Activated gamma-delta T cell treated with Interleukin-2 at 50 U/mL for 16 hours (primary cell): ENCODE results near the gene PCID2.

Source experiments
- DNase-seq: peaks from one replicate; pipeline ENCODE4 v3.0.0-alpha.2; 2020

Gene PCID2

DNA sequence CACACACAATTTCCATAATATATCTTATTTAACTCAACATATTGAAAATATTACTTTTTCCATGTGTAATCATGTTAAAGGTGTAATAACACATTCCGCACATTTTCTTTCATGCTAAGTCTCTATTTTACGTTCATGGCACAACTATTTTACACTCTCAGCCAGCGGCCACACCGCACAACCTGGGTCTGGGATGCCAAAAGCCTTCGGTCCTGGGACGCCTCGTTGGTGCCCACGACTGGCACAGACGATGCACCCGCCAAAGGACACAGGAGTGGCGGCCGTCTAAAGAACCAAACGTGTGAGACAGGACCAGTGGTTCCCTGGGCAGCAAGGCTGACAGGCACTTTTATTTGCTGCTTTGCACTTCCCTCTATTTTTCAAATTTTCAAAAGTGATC lies 60.1 kb downstream of the PCID2 start:
- no peak for DNase-seq

DNA sequence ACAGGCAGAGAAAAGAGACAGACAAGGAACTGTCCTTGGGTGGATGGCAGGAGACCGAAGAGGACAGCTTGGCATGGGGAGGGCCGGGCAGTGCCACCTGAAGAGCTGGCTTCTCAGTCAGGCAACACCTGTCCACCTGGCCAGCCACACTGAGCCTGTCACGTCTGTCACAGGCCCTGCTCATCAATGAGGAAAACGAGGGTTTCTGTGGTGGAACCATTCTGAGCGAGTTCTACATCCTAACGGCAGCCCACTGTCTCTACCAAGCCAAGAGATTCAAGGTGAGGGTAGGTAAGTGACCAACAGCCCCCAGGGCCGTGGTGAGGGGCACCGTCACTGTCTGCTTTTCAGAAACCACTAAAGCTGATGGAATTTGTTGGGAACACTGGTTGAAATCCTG lies 61.3 kb downstream of the PCID2 start:
- no peak for DNase-seq

DNA sequence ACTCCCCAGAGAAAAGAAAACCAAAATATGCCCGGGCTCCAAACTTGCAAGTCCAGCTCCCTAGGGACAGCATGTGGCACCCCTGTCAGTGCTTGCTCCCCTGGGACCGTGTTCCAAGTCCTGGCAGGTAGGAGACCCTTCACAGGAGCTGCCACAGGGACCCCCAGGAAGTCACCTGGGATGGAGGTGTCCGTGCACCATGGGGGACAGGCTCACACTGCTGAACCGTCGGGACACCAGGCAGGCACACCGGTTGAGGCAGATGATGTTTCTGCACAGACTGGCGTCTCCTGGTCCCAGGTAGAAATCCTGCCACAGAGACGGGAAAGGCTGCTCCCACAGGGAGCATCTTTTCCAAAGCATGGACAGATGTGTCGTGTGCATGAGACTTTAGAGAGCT lies 61.7 kb downstream of the PCID2 start:
- no peak for DNase-seq

DNA sequence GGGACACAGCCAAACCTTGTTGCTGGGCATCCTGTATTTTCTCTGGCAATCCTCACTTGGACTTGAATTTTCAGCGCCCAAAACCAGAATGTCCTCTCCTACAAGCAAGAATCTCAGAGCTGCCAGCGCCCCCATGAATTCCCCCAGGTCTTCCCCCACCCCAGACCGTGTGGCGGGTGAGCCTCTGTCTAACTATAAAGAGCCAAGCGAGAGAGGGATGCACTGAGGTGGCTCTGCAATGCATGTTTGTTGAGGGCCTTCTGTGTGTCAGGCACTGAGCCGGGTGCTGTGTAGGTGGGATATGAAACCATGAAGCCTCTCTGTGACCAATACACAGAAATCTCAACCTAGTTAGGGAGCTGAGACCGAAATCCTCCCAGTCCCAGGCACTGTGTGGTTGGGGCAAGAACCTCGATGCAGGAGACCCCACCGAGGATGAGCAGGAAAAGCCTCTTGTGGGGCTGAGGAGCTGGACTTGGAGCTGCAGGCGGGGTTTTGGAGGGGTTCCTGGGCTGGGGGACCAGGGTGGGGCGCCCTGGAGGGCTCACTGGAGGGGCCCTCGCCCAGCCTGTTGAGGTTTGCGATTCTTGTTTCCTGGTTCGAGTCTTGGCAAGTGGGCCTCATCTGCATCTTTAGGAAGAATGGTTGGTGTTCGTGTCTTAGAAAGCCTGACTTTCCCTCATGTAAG lies 62.4 kb downstream of the PCID2 start:
- DNase-seq, result no peak

DNA sequence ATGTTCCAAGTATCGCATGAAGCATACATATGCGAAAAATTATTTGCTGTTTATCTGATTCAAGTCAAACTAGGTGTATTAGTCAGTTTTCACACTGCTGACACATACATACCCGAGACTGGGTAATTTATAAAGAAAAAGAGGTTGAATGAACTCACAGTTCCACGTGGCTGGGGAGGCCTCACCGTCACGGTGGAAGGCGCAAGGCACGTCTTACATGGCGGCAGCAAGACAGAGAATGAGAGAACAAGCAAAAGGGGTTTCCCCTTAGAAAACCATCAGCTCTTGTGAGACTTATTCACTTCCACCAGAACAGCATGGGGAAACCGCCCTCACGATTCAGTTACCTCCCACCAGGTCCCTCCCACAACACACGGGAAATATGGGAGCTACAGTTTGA lies 63.0 kb downstream of the PCID2 start:
- DNase-seq, result no peak

DNA sequence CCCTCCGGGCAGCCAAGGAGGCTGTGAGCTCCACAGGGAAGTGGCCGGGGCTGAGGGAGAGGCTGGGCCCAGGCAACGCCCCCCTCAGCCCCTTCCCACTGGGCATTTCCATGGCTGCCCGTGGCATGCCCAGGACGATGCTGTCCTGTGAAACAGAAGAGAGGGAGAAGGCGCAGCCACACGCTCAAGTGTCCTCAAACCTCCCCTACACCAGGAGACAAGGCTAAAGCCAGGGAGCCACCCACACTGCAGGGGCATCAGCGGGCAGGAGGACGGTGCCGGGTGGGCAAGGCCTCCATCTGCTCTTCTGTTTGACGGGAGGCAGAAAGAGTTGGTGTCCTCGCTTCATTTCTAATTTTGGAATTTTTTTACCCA lies 64.2 kb downstream of the PCID2 start:
- DNase-seq, result no peak

DNA sequence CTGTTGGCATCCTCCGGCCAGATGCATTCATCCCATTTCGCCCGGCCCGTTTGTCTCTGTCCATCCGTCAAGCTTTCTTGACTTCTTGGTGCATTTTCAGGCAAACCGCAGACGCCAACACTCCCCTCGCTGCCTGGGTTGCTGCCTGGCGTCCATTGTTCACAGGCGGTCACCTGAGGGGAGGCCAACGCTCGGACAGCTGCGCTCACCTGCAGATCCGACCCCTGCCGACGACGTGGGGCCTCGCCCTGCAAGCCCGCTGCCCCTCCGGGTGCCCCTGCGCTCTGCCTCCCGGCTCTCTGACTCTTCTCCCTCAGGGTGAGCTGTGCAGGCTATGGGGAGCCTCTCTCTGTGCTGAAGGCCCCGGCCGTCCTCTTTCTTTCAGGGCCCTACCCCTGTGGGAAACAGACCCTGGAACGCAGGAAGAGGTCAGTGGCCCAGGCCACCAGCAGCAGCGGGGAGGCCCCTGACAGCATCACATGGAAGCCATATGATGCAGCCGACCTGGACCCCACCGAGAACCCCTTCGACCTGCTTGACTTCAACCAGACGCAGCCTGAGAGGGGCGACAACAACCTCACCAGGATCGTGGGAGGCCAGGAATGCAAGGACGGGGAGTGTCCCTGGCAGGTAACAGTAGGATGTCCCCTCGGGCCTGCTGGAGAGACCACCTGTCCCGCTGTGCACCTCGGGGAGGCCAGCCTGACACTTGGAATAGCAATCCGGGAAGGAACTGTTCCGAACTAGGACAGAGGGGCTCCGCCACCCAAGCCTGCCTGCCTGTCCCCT lies 64.8 kb downstream of the PCID2 start:
- no peak for DNase-seq

DNA sequence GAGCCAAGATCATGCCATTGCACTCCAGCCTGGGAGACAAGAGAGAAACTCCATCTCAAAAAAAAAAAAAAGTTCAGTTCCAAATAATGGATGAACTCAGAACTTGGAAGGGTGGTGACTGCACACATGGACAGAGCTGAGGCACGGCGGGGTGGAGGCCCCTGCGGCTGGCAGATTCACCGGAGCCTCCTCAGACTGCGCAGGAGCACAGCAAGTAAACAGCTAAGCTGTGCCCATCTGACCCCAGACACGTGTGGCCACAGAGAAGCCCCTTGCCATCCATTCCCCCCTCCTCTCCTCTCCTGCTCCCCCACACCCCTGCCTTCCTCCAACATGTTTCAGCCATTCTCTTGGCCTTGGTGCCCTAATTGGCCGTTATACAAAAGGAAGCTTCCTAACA lies 65.6 kb downstream of the PCID2 start:
- DNase-seq, result no peak

DNA sequence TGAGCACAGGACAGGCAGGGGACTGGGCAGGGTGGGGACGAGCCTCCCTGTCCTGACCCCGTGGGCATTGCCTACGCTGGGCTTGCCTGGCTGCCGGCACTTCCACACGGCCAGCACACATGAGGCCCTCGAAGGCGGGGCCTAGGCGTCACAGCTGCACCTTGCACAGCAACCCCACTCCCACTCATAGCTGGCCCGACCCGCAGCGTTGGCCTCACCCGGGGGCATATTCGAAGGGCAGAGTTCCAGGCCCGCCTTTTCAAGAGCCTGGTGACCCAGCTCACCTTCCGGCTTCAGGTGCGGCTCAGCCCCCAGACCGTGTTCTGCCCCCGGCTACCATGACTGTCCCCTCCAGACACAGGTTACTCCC lies 66.9 kb downstream of the PCID2 start:
- no peak for DNase-seq

DNA sequence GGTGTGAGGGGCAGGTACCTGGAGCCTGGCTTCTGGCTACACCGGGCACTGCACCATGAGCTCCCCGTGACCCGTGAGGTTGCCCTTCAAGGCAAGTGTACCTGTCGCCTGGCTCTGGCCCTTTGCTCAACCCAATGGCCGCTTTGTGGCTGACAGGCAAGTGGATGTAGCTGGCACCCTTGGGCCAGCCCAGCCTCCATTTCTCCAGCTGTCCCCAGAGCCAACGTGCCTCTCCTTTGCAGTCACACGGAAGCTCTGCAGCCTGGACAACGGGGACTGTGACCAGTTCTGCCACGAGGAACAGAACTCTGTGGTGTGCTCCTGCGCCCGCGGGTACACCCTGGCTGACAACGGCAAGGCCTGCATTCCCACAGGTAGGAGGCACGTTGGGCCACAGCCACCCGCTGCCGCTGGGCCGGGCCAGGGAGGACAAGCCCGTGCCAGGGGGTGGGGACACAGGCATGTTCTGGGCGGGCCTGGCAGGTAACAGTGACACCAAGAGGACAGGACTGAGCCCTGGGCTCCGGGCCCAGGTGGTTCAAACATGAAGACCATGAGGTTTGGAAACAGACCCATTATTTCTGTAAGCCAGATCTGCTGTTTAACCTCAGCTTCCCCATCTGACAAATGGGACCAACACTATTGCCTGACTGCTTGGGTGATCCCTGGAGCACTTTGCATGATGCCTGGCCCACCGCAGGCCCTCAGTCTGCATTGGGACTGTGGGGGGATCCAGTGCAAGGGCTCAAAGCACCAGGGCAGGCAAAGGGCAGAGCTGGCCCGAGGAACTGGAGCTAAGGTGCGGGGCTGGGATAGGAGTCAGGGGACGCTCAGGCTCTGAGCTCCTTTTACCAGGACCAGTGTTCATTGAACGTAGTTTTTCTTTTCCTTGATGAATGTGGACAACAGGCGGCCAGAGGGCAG lies 67.5 kb downstream of the PCID2 start:
- DNase-seq, result no peak

DNA sequence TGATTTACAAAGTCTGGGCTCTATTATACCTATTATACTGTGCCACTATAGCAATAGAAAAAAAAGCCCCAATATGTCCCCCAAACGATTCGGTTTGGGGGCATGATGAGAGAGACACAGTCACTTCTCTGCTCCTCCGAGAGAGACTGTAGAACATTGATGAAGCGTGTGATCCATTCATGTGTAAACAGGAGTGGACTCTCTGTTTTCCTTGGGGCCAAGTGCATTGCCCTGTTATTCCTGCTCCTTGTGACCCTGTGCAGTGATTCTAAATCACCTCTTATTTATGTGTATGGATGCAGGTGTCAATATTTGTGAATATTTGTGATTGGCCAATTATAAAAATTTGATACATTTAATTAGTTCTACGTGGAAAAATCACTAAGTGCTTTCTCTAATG lies 68.9 kb downstream of the PCID2 start:
- no peak for DNase-seq

DNA sequence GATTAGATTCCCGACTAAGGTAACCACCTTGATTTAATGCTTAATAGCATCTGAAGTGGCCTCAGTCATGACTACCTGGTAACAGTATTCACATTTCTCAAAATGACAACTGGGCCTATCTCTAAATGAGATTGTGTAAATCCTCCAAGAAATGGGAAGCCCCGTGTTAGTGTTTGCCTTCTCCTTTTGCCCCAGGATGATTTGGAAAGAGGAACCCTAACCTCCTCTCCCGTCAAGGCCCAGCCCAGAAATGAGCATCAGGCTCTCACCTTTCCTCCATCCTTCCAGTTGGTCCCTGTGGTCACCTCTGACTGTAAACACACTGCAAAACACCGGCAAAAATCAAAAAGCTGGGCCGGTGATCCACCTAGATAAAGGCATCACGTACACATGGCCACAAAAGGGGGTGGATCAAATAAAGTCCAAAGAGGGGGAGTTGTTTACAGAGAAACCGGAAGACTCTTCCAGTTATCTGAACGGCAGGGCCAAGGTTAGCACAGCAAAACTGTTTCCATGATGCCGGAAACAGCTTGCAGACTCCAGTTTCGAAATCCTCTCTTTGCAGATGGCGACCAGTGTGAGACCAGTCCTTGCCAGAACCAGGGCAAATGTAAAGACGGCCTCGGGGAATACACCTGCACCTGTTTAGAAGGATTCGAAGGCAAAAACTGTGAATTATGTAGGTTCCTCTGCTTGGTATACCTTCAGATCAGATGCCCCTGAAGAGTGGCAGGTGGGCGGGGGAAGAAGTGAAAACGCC lies 69.5 kb downstream of the PCID2 start:
- no peak for DNase-seq

DNA sequence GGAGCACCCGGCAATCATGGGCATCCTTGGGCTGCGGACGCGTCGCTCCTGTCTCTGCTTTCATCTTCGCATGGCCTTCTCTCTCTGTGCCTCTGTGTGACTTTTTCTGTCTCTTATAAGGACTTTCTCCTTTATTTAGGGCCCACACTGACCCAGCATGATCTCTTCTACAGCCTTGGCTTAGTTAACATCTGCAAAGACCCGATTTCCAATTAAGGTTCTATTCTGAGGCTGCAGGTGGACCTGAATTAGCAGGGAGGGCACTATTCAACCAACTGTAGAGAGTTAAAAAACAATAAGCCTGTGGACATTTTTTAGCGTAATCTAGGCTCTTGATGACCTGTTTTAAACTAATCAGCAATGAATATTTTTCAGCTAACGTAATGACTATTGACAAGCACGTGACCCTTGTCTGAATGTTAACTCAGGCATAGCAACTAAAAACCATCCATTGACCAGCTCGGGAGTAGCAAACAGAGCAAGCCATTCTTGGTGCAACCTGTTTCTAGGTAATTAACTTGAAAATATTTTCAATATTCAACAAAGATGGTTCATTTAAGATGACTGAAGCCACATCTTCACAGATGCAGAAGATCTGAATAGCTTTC lies 70.7 kb downstream of the PCID2 start:
- no peak for DNase-seq

DNA sequence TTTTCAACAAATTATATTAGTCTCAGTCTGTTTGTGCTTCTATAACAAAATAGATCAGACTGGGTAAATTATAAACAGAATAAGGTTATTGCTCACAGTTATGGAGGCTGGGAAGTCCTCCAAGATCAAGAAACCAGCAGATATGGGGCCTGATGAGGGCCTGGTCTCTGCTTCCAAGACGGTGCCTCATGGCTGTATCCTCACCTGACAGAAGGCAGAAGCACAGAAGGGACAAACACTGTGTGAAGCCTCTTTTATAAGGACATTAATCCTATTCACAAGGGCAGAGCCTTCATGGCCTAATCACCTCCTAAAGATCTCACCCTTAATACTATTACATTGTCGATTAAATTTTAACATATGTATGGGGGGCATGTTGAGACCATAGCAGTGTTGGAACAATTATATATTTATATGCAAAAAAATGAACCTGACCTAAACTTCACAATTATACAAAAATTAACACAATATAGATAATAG lies 73.1 kb downstream of the PCID2 start:
- no peak for DNase-seq

DNA sequence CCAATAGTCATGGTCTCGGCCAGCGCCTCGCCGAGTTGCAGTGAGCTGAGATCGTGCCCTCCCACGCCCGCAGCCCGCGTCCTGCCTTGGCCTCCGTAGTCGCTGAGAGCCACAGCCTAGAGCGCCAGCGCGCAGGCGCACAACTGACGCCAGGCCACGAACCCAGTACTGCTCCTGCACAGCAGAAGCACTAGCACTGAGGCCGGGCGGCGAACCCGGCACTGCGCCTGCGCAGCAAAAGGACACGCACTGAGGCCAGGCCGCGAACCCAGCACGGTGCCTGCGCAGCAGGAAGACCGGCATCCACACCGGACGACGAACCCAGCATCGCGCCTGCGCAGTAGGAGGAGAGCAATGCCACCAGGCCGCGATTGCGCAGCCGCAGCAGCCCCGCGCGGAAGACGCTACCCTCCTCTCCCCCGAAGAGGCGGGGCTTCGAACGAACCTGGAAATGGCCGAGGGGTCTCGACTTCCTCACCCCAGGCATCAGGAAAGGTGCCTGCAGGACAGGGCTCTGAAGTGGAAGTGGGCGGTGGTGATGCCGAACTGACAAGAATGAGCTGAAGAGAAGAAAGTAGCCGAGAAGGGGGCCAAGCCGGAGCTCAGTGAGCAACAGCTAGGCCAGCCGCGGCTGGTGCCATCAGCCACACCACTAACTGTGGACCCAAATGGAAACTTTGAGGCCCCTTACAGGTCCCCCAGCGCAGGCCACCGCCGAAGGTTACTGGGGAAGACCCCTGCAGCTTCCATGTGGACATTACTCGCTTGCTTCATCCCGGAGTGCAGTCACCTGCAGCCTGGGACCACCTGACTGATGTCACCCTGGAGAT lies 78.3 kb downstream of the PCID2 start:
- DNase-seq, result no peak

DNA sequence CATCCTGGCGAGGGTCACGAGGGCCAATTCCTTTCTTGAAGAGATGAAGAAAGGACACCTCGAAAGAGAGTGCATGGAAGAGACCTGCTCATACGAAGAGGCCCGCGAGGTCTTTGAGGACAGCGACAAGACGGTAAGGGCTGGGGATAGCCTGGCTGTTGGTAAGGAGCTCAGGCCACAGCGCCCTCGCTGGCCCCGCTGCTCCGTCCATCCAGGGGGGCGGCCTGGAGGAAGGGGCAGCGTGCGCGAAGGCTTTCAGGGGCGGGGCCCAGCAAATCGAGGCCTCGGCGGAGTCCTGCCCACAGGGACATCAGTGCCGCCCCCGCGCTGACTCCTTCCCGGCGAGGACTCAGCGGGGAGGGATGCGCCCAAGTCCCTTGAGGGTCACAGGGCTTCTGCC lies 79.0 kb downstream of the PCID2 start:
- no peak for DNase-seq
